Colonic mucosa (tissue), 4 donors: Measurements from ENCODE around the gene FAM107B. TPM values are rescaled to one million over a fixed set of nuclear protein-coding genes. Genes with fewer than 3 reads are reported as not detected.

Experiments used
- DNase-seq: peaks from one replicate; pipeline ENCODE4 v3.0.0-alpha.2; 2020
- H3K27ac ChIP-seq: fragments of 200-600 bp; one replicate; pipeline ENCODE4 v1.8.0; 2021
- H3K27me3 ChIP-seq: fragments of 200-600 bp; one replicate; pipeline ENCODE4 v1.8.0; 2021
- H3K36me3 ChIP-seq: fragments of 200-600 bp; one replicate; pipeline ENCODE4 v1.8.0; 2021
- H3K4me1 ChIP-seq: fragments of 200-600 bp; one replicate; pipeline ENCODE4 v1.8.0; 2021; ENCODE audit warnings: mild to moderate bottlenecking
- H3K4me3 ChIP-seq: fragments of 200-600 bp; one replicate; pipeline ENCODE4 v1.8.0; 2021
- H3K9ac ChIP-seq, 2 donors: one replicate each; pipeline ENCODE4 v1.7.0; 2013; ENCODE audit warnings: control low read depth in 2 of 2, low read depth in 2 of 2, low read length in 2 of 2
- H3K9me3 ChIP-seq: fragments of 200-600 bp; one replicate; pipeline ENCODE4 v1.8.0; 2021
- CTCF ChIP-seq: fragments of 200-600 bp; IDR thresholded peaks from one replicate; pipeline ENCODE4 v1.8.0; 2022; ENCODE audit warnings: antibody characterized with exemption, mild to moderate bottlenecking
- intact Hi-C: fragments of 100-400 bp; cut with DNase I; formaldehyde crosslinking; loops from one replicate; pipeline ENCODE4 v1.14.1; 2022
- total RNA-seq, 2 donors: library from RNA; stranded (reverse); fragmentation: NEBNext Ultra II Directional in 1 of 2; extraction: Animal tissue kit (Norgen Biotek cat#: 25700) in 1 of 2; gene quantifications; one replicate each; pipeline ENCODE4 v1.2.1, GENCODE V29; 2021
- donor health status: healthy.
- donor health status: DM: no; HTN: no; CAD: no.
- donor health status: DM: no; HTN: no; CAD: no.

The FAM107B gene
- total RNA-seq, 2 donors from 2014 or later, result 36.3 to 71.5 TPM

GRCh38 chr10:14784459-14785055 is 9.9 kb upstream of the FAM107B start:
- H3K27me3 ChIP-seq, result no peaks in the 10 kb centered on the region
- no peaks in the 10 kb centered on the region for H3K9me3 ChIP-seq
- no peak overlapping the region for H3K27ac ChIP-seq
- H3K4me3 ChIP-seq, result no peak overlapping the region
- H3K36me3 ChIP-seq, result no peaks in the 10 kb centered on the region
- H3K9ac ChIP-seq, result no peak overlapping the region
- no peak for DNase-seq
- intact Hi-C loops, result no loop called here
- TF ChIP-seq CTCF, result no peak
- H3K4me1 ChIP-seq, result peaks cover 3% of the 10 kb centered on the region

- Histone ChIP-seq H3K9me3 (no peaks in the 10 kb centered on the region), H3K27ac (no peak overlapping the region), H3K36me3 (no peaks in the 10 kb centered on the region), H3K27me3 (no peaks in the 10 kb centered on the region), H3K9ac (no peak overlapping the region), H3K4me3 (no peak overlapping the region), H3K4me1 (peaks cover 6% of the 10 kb centered on the region)
- no peak for TF ChIP-seq CTCF
- peak; percentile 29 for DNase-seq
- intact Hi-C loops, result no loop called here
These were observed 8.1 kb upstream of the FAM107B start for GRCh38 chr10:14782691-14783363.

- Histone ChIP-seq H3K27me3 (no peaks in the 10 kb centered on the region), H3K4me1 (peaks cover 6% of the 10 kb centered on the region), H3K9ac (no peak overlapping the region), H3K36me3 (no peaks in the 10 kb centered on the region), H3K27ac (no peak overlapping the region), H3K4me3 (no peak overlapping the region), H3K9me3 (no peaks in the 10 kb centered on the region)
- intact Hi-C loops, result no loop called here
- TF ChIP-seq CTCF, result no peak
- DNase-seq, result no peak
These were observed 7.1 kb upstream of the FAM107B start for GRCh38 chr10:14781763-14782162.

- H3K4me1 ChIP-seq, result peaks cover 6% of the 10 kb centered on the region
- DNase-seq, result peak; percentile 50
- peak overlapping the region; percentile 1 for H3K27ac ChIP-seq
- no peaks in the 10 kb centered on the region for H3K27me3 ChIP-seq
- no peaks in the 10 kb centered on the region for H3K9me3 ChIP-seq
- H3K9ac ChIP-seq, result peak overlapping the region in 1 of 2 donors; percentile 19
- TF ChIP-seq CTCF, result no peak
- intact Hi-C loops, result no loop called here
- H3K36me3 ChIP-seq, result no peaks in the 10 kb centered on the region
- H3K4me3 ChIP-seq, result no peak overlapping the region
These were observed 4.4 kb upstream of the FAM107B start for GRCh38 chr10:14779001-14779651.

- intact Hi-C loops, result no loop called here
- H3K9me3 ChIP-seq, result no peaks in the 10 kb centered on the region
- no peak overlapping the region for H3K4me3 ChIP-seq
- H3K27ac ChIP-seq, result no peak overlapping the region
- no peak for TF ChIP-seq CTCF
- H3K4me1 ChIP-seq, result peaks cover 6% of the 10 kb centered on the region
- H3K27me3 ChIP-seq, result no peaks in the 10 kb centered on the region
- no peak for DNase-seq
- no peaks in the 10 kb centered on the region for H3K36me3 ChIP-seq
- no peak overlapping the region for H3K9ac ChIP-seq
These were observed 1.8 kb upstream of the FAM107B start for GRCh38 chr10:14776546-14776945.
